Endothelial cell of umbilical vein (primary cell): ENCODE data around the gene NFATC4. TPM values are rescaled to one million over a fixed set of nuclear protein-coding genes. Genes with fewer than 3 reads are reported as not detected.

Experiments used
- BruUV-seq: library from RNA; stranded (reverse); fragments of 400-500 nt; replicated peaks from 2 replicates; lab custom pipeline; 2021; lab: Mats Ljungman, UMichigan
- CTCF ChIA-PET: fragments of 300-600, 350-600 bp; sonication (Branson Sonifier 250); formaldehyde crosslinking; loops from one replicate; lab custom pipeline; 2021; ENCODE audit warnings: antibody characterized with exemption, inconsistent platforms; lab: Charles Lee
- POLR2A ChIA-PET: fragments of 300-600, 350-600 bp; sonication (Branson Sonifier 250); formaldehyde crosslinking; loops from one replicate; lab custom pipeline; 2021; ENCODE audit warnings: antibody characterized with exemption, inconsistent platforms; lab: Charles Lee
- DNase-seq: peaks from one replicate; pipeline ENCODE4 v3.0.0-alpha.2; 2011; ENCODE audit warnings: low read depth, low spot score
- FAIRE-seq: peaks from 2 replicates; lab custom pipeline; 2011; peaks lifted over from hg19 to GRCh38; lab: Jason Lieb, UNC
- H2AFZ ChIP-seq: 2 replicates; pipeline ENCODE4 v1.6.0; 2012; ENCODE audit warnings: low read depth, low read length, control low read depth, inconsistent platforms
- H3K27ac ChIP-seq: 2 replicates; pipeline ENCODE4 v1.5.1; 2011; ENCODE audit warnings: low read depth, mild to moderate bottlenecking, control low read depth, low read length, moderate library complexity; ENCODE audit not compliant: insufficient read depth
- H3K27me3 ChIP-seq, 2 experiments: 2 replicates each; pipeline versions ENCODE4 v1.6.0 to v1.6.1; 2011; ENCODE audit warnings: low read length in 2 of 2, mixed read lengths in 1 of 2; ENCODE audit not compliant: control insufficient read depth in 2 of 2, insufficient read depth in 2 of 2
- H3K36me3 ChIP-seq, 2 experiments: 2 replicates in 1 of 2; 3 replicates in 1 of 2; pipeline ENCODE4 v1.5.1; 2011; ENCODE audit warnings: low read length in 2 of 2, mild to moderate bottlenecking in 1 of 2, moderate library complexity in 1 of 2; ENCODE audit not compliant: control insufficient read depth in 2 of 2, insufficient read depth in 2 of 2; ENCODE audit errors: extremely low read depth in 1 of 2
- H3K4me1 ChIP-seq: 3 replicates; pipeline ENCODE4 v1.5.1; 2011; ENCODE audit warnings: mild to moderate bottlenecking, low read length; ENCODE audit not compliant: control insufficient read depth, insufficient read depth; ENCODE audit errors: extremely low read depth
- H3K4me2 ChIP-seq: 2 replicates; pipeline ENCODE4 v1.6.1; 2011; ENCODE audit warnings: low read length, control low read depth, mixed read lengths; ENCODE audit not compliant: insufficient read depth
- H3K4me3 ChIP-seq, 3 experiments: fragments of 200-600 bp in 1 of 3; sonication (generic), shearing (Covaris generic) in 1 of 3; replicated peaks in 1 of 3; 2 replicates each; pipeline ENCODE4 v1.5.1; 2011 to 2016; ENCODE audit warnings: control low read depth in 3 of 3, low read length in 3 of 3, mild to moderate bottlenecking in 2 of 3, inconsistent platforms in 1 of 3, low read depth in 1 of 3, moderate library complexity in 1 of 3; ENCODE audit not compliant: insufficient read depth in 1 of 3
- H3K79me2 ChIP-seq: 2 replicates; pipeline ENCODE4 v1.6.0; 2012; ENCODE audit warnings: low read length, inconsistent platforms; ENCODE audit not compliant: control insufficient read depth, insufficient read depth
- H3K9ac ChIP-seq: replicated peaks from 2 replicates; pipeline ENCODE3; 2011; ENCODE audit warnings: low read length, control low read depth; ENCODE audit not compliant: insufficient read depth; ENCODE audit errors: extremely low read depth
- H3K9me1 ChIP-seq: replicated peaks from 3 replicates; pipeline ENCODE4 v1.6.0; 2011; ENCODE audit warnings: mild to moderate bottlenecking, low read length; ENCODE audit not compliant: control insufficient read depth, insufficient read depth; ENCODE audit errors: extremely low read depth
- H3K9me3 ChIP-seq: replicated peaks from 2 replicates; pipeline ENCODE4 v1.5.1; 2012; ENCODE audit warnings: low read length, inconsistent platforms; ENCODE audit not compliant: control insufficient read depth, insufficient read depth
- H4K20me1 ChIP-seq: replicated peaks from 2 replicates; pipeline ENCODE3; 2011; ENCODE audit warnings: mild to moderate bottlenecking, low read length; ENCODE audit not compliant: control insufficient read depth, insufficient read depth; ENCODE audit errors: extremely low read depth
- EZH2 ChIP-seq: IDR thresholded peaks from 2 replicates; pipeline ENCODE4 v1.6.1; 2012; ENCODE audit warnings: borderline replicate concordance, low read depth, mild to moderate bottlenecking, moderate library complexity, low read length, inconsistent platforms; ENCODE audit not compliant: severe bottlenecking
- FOS ChIP-seq: IDR thresholded peaks from 2 replicates; pipeline ENCODE4 v1.6.1; 2011; ENCODE audit warnings: mild to moderate bottlenecking, low read length, moderate library complexity, borderline replicate concordance; ENCODE audit not compliant: insufficient read depth
- GATA2 ChIP-seq: IDR thresholded peaks from 2 replicates; pipeline ENCODE4 v1.7.0; 2011; ENCODE audit warnings: low read depth, mild to moderate bottlenecking, moderate library complexity, mixed read lengths, low read length; ENCODE audit not compliant: insufficient read length, insufficient read depth
- JUN ChIP-seq: IDR thresholded peaks from 2 replicates; pipeline ENCODE4 v1.6.1; 2011; ENCODE audit warnings: borderline replicate concordance, low read depth; ENCODE audit not compliant: insufficient read length, insufficient read depth
- MYC ChIP-seq: IDR thresholded peaks from one replicate; pipeline ENCODE4 v1.6.1; 2011; ENCODE audit warnings: mild to moderate bottlenecking, low read depth, low read length
- POLR2A ChIP-seq: IDR thresholded peaks from 2 replicates; pipeline ENCODE4 v1.6.1; 2012; ENCODE audit warnings: low read depth, mild to moderate bottlenecking, control low read depth, low read length
- POLR2AphosphoS5 ChIP-seq: IDR thresholded peaks from 2 replicates; pipeline ENCODE4 v1.6.1; 2012; ENCODE audit warnings: low read depth, mild to moderate bottlenecking, control low read depth, low read length, moderate library complexity; ENCODE audit not compliant: insufficient read depth
- dilution Hi-C: fragments of 300-500 bp; cut with MboI; formaldehyde crosslinking; loops from one replicate; pipeline ENCODE4 v1.15.0; 2019; ENCODE audit warnings: low sequenced_read_pairs; ENCODE audit not compliant: extremely low pct_ligation_motif_present
- intact Hi-C: fragments of 100-400 bp; cut with micrococcal nuclease; formaldehyde crosslinking; loops from one replicate; pipeline ENCODE4 v1.10.0; 2022
- polyA plus RNA-seq, 4 experiments: library from polyadenylated mRNA; depleted of rRNA in 3 of 4; stranded (reverse) in 3 of 4; unstranded in 1 of 4; fragments of >200 nt; gene quantifications; 2 replicates each; pipeline versions ENCODE4 v1.2.1 to v1.2.3, GENCODE V29; 2011 to 2012; ENCODE audit warnings: missing spikeins in 1 of 4
- total RNA-seq: library from RNA; stranded (reverse); gene quantifications from 2 replicates; pipeline ENCODE4 v1.2.3, GENCODE V29; 2021
- TF ChIP-seq, protein P1 (sequence below), 2 donors: IDR thresholded peaks; 1 replicate in 1 of 2; 2 replicates in 1 of 2; pipeline ENCODE4 v1.5.1; 2011; ENCODE audit warnings: low read length in 2 of 2, mild to moderate bottlenecking in 2 of 2, moderate library complexity in 2 of 2, control low read depth in 1 of 2, inconsistent platforms in 1 of 2, low read depth in 1 of 2; ENCODE audit not compliant: insufficient read depth in 1 of 2; ENCODE audit errors: extremely low read depth in 1 of 2
- TF ChIP-seq, protein P2 (sequence below): IDR thresholded peaks from 2 replicates; pipeline ENCODE4 v1.6.1; 2011; ENCODE audit not compliant: insufficient read depth, insufficient read length

NFATC4 gene
- total and polyA plus RNA-seq, 2 donors (not counting 3 experiments of a cell fraction or from before 2014, with no cell fraction given) = 79.5 to 88.1 TPM

DNA sequence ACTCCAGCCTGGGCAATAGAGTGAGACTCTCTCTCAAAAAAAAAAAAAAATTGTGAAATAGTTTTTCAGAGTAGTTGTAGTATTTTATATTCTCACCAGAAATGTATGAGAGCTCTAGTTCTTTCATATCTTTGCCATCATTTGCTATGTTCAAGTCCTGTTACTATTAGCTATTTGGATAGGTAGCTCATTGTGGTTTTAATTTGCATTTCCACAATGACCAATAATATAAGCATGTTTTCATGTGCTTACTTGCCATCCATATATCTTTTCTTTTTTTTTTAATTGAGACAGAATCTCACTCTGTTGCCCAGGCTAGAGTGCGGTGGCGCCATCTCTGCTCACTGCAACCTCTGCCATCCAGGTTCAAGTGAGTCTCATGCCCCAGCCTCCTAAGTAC is 19.8 kb upstream of the NFATC4 start:
- Histone ChIP-seq H3K36me3 (no peaks in the 10 kb centered on the region), H3K27ac (no peak overlapping the region), H2AFZ (no peak overlapping the region), H3K9me3 (no peaks in the 10 kb centered on the region), H3K9me1 (no peaks in the 10 kb centered on the region), H3K4me3 (no peak overlapping the region), H4K20me1 (no peaks in the 10 kb centered on the region), H3K27me3 (peaks cover 25 to 30% of the 10 kb centered on the region in 2 experiments), H3K4me1 (no peaks in the 10 kb centered on the region), H3K9ac (no peak overlapping the region), H3K4me2 (no peak overlapping the region), H3K79me2 (no peaks in the 10 kb centered on the region)
- CTCF ChIA-PET = interaction anchor here (0.6 to 5.7 kb wide), 6 partner anchors 13 to 88 kb away, joined by 3 to 57 read pairs (median 4); partner anchors contain the start of gene ADCY4
- intact Hi-C loops (no loop called here), dilution Hi-C loops (no loop called here)
- no peak for DNase-seq
- no peak for FAIRE-seq
- BruUV-seq = no TSS peak
- POLR2A ChIA-PET = no interaction called here
- no peak for TF ChIP-seq MYC
- TF ChIP-seq POLR2AphosphoS5 = no peak
- TF ChIP-seq, protein P1, sequence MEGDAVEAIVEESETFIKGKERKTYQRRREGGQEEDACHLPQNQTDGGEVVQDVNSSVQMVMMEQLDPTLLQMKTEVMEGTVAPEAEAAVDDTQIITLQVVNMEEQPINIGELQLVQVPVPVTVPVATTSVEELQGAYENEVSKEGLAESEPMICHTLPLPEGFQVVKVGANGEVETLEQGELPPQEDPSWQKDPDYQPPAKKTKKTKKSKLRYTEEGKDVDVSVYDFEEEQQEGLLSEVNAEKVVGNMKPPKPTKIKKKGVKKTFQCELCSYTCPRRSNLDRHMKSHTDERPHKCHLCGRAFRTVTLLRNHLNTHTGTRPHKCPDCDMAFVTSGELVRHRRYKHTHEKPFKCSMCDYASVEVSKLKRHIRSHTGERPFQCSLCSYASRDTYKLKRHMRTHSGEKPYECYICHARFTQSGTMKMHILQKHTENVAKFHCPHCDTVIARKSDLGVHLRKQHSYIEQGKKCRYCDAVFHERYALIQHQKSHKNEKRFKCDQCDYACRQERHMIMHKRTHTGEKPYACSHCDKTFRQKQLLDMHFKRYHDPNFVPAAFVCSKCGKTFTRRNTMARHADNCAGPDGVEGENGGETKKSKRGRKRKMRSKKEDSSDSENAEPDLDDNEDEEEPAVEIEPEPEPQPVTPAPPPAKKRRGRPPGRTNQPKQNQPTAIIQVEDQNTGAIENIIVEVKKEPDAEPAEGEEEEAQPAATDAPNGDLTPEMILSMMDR (IDR thresholded peaks at IDR 0.05; ENCODE audit: extremely low read depth in 1 of 2, insufficient read depth in 1 of 2, low read depth in 1 of 2, low read length in 2 of 2) = no peak
- no peak for TF ChIP-seq FOS
- TF ChIP-seq GATA2 = no peak
- no peak for TF ChIP-seq EZH2
- TF ChIP-seq, protein P2, sequence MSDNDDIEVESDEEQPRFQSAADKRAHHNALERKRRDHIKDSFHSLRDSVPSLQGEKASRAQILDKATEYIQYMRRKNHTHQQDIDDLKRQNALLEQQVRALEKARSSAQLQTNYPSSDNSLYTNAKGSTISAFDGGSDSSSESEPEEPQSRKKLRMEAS = no peak
- no peak for TF ChIP-seq POLR2A
- TF ChIP-seq JUN = no peak
